HG03060 (cell line): ENCODE data around the gene LENG1.
"Not testable (repeated sequence)": the region's sequence is repeated elsewhere in the genome, so short reads cannot be mapped to it uniquely, and the experiment has no call there.

ENCODE experiments used
- ATAC-seq: cut with Tn5 transposase; IDR thresholded peaks from one replicate; pipeline ENCODE4 v1.9.1; 2021; ENCODE audit warnings: low read depth, moderate number of reproducible peaks; ENCODE audit not compliant: unreplicated experiment

The LENG1 gene

DNA sequence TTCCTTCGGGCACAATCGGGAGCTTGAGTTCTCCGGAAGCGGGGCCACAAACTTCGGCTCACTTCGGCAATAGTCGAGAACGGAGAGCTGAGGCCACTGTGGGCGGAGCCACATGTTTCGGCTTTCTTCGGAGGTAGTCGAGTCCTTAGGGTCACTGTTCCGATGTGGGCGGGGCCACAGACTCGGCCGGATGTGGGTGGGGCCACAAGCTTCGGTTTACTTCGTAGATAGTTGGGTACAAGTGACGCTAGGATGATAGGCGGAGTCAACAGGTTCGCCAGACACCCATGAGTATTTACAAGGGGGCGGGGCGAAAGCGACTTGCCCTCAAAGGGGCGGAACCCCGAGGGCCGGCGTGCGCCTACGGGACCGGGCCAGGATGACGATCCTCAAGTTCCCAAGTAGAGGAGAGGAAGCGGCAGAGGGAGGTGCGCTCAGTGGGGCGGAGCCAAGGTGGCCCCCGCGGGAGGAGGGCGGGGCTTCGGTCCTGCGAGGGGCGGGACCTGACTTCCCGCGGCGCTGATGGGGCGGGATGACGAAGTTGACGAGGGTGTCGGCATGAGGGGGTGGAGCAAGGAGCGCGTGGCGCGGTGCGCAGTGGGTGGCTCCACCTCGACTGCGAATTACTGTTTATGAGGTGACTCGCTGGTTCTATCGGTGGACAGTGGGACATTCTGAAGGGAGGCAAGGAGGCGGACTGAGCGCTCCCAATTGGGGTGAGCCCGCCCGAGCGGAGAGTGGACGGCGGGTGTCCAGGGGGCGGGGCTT, 30.4 kb upstream of the LENG1 start:
- peak; percentile 43 for ATAC-seq

DNA sequence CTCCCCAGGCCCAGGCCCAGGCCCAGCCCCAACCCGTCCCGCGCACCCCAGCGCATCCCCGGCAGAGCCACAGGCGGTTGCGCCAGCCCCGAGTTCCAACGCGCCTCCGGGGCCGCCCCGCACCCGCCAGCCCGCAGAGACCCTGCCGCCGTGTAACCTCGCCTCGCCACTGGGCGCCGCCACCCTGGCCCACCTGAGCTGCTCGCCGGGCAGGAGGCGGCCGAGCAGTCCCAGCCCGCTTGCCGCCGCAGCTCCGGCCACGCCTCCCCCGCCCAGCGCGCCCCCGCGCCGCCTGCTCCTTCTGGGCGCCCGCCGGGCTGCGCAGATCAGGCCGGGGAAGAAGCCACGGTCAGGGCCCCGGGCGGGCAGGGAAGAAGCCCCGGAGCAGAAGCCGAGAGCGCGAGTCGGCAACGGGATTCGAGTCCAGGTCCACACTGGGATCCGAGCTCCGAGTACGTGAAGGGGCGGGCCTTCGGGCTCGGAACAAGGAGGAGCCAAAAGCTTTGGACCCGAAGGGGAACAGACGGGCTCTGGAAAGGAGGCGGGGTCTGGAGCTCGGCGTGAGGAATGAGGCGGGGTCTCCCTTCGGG, 29.7 kb upstream of the LENG1 start, which contains the start of gene MBOAT7:
Gene MBOAT7 (minus strand): TSS at position 436 of the 590 bp plus-strand sequence. CDS start 1,072 bp downstream, outside the sequence.
- peak; percentile 12 for ATAC-seq

DNA sequence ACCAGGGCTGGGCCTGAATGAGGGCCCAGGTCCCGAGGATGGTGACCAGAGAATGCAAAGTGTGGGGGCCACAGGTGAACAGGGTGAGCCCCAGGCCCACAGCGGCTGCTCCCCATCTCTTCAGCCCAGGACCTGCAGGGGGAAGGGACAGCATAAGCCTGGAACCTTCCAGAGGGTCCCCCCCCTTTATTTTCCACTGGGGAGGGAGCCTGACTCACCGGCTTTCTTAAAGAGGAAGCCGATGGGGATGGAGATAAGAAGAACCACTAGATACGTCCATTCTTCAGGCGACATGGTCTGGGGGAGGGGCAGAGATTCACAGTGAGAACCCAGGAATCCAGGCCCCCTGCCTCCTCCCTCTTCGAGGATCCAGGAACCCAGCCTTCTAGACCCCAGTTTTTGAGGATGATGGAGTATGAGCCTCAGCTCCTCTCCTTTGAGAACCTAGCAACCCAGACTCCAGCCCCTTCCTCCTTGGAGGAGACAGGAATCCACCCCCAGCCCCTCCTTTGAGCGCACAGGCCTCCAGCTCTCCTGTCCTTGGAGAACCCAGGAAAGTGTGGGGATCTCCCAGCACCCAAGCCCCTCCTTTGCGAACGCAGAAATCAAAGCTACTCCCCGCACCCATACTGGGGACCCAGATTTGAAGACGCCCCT, 28.8 kb upstream of the LENG1 start:
- ATAC-seq: no peak

DNA sequence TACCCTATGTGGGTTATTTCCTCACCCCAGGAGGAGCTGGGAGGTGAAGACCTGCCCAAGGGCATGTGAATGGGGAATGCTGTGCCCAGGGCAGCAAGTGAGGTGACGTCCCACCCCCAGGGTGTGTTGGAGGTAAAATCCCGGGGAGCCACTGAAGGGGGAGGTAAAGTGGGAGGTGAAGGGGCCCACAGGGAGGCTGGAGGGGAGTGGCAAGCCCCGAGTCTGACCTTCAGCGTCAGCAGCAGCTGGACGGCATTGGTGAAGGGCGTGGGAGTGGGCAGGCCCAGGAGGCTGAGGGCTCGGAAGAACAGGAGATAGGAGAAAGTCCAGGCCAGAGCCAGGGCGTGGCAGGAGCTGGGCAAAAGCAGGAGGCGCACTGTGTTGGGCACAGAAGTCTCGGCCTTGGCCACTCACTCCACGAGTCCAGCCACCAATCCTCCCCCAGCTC, 27.4 kb upstream of the LENG1 start:
- ATAC-seq: no peak

GRCh38 chr19:54186351-54186750, 26.8 kb upstream of the LENG1 start:
- ATAC-seq: no peak

DNA sequence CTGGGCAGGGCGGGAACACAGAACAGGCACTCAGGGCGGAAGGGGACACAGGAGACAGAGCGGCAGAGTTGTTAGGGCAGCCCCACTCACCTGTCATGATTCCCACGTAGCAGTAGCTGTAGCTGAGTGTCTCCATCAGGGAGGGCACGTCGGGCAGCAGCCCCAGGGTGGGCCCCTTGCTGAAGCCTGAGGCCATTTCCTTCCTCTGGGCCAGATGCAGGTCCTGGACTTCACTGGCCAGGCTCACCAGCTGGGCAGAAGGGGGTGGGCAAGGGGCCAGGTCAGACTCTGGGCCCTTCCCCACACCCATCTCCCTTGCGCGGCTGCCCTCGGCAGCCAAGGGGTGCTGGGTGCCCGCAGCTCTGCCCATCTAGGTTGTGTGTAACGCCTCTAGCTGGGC, 23.9 kb upstream of the LENG1 start:
- no peak for ATAC-seq

GRCh38 chr19:54181894-54182293, 22.4 kb upstream of the LENG1 start:
- not testable (repeated sequence) for ATAC-seq

GRCh38 chr19:54180691-54181091, 21.2 kb upstream of the LENG1 start:
- no peak for ATAC-seq

- ATAC-seq: no peak
Observed at GRCh38 chr19:54179921-54180461, 20.5 kb upstream of the LENG1 start.

- ATAC-seq: no peak
Observed at GRCh38 chr19:54179262-54179852, 19.8 kb upstream of the LENG1 start.

- ATAC-seq: no peak
Observed at GRCh38 chr19:54178581-54179261, 19.2 kb upstream of the LENG1 start.

DNA sequence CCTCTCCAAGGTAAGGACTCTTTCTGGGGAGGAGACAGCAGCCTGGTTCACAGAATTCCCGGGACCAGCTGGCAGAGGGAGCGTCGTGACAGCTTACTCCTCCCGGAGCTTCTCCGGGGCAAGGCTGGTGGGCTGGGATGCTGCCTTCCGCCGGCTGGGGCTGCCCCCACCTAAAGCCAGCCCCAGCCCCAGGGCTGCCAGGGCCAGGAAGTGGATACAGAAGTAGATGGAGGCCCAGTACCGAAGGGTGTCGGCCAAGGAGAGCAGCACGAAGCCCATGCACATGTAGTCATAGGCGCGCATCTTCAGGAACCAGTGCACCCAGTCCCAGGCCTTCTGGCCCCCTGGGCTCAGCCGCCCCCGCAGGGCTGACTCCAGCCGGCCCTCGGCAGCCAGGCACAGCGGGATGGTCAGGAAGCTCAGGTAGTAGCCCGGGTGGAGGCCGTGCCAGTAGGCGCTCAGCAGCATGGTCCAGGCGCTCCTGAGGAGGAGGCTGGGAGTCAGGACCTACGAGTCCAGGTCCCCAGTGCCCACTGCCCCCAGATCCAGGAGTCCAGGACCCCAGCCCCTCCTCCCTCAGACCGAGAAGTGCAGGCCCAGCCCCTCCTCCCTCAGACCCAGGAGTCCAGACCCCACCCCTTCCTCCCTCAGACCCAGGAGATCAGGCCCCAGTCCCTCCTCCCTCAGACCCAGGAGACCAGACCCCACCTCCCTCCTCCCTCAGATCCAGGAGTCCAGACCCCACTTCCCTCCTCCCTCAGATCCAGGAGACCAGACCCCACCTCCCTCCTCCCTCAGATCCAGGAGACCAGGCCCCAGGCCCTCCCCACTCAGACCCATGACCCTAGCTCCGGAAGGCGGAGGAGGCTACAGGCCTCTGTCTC, 14.7 kb upstream of the LENG1 start:
- ATAC-seq: no peak

GRCh38 chr19:54173359-54173699, 13.8 kb upstream of the LENG1 start:
- ATAC-seq: no peak

DNA sequence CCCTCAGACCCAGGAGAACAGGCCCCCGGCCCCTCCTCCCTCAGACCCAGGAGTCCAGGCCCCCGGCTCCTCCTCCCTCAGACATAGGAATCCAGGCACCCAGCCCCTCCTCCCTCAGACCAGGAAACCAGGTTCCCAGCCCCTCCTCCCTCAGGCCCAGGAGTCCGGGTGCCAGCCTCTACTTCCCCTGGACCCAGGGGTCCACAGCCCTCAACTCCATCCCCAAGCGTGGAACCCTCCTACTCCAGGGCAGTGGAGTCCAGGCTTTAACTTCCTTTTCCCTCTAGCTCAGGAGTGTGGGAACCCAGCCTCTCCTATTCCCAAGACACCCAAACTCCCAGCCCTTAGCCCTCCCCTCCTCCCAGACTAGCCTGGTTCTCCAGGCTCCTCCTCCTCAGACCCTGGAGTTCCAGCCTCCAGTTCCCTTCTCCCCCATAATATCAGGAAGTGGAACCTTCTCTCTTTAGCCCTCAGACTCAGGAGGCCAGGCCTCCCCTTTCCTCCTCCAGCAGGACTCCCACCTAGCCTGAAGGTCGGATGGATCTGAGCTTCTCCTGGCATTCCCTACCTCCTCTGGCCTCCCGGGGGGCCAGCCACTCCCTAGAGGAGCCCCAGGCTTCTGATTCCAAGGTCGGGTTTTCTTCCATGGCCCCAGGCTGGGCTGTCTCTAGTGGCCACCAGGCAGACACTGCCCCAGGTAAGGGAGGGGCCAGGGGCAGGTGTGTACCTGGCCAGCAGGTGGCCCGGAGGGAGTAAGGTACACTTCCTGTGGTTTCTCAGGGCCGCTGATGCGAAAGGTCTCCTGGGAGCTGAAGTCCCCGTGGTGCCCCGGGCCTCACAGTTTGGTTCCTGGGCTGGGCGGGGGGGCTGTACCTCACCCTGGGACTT, 13.2 kb upstream of the LENG1 start, which contains the start of gene TMC4:
Gene TMC4 (minus strand): TSS at position 690 of the 888 bp plus-strand sequence. CDS start 43 bp downstream, at position 647.
- ATAC-seq: no peak

DNA sequence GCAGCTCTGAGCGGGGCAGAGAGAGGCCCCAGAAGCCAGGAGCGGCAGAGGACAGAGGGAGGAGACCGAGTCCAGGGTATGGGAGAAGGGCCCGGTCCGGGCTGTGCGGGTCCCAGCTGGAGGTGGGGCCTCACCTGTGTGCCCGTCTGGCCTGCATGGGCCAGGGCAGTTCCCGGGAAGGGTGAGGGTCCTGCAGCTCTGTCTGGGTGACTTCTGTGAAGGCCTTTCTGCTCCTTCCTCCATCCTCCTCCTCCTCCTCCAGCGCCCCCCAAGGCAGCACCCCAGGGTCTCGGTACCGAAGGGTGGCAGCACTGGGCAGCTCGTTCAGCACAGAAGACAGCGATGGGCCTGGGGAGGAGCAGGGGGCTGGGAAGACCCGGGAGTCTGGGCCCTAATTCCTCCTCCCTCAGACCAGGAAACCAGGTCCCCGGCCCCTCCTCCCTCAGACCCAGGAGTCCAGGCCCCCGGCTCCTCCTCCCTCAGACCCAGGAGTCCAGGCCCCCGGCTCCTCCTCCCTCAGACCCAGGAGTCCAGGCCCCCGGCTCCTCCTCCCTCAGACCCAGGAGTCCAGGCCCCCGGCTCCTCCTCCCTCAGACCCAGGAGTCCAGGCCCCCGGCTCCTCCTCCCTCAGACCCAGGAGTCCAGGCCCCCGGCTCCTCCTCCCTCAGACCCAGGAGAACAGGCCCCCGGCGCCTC, 12.4 kb upstream of the LENG1 start:
- not testable (repeated sequence) for ATAC-seq

- ATAC-seq: no peak
Observed at GRCh38 chr19:54169149-54169740, 9.7 kb upstream of the LENG1 start.

DNA sequence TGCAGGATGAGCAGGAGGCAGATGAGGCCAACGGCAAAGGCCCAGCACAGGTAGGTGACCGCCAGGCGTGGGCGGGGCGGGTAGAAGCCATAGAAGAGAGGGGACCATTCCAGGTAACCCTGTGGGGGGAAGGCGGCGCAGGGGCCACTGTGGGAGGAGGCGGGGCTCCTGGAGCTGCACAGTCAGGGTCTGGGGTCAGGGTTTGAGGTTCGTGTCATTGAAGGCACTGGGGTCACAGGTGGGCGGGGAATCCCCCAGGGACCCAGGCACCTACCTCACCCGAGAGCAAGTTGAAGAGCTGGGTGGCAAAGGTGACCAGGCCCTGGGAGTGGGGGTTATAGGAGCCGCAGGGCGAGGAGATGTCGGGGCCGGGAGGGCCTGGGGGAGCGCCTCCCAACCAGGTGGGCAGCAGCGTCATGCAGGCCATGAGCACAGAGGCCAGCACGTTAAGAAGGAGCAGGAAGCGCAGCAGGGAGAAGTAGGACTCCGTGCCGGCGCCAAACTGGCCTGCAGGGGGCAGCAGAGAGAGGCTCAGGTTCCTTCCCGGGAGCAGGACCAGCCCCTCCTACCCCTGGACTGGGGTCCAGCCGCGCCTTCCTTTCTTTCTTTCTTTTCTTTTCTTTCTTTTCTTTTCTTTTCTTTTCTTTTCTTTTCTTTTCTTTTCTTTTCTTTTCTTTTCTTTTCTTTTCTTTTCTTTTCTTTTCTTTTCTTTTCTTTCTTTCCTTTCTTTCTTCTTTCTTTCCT, 8.8 kb upstream of the LENG1 start:
- no peak for ATAC-seq
